Astrocyte (in vitro differentiated cells and primary cell): Measurements from ENCODE around the gene TM9SF4. TPM values are rescaled to one million over a fixed set of nuclear protein-coding genes. Genes with fewer than 3 reads are reported as not detected.

Source experiments
- DNase-seq: peaks from one replicate; pipeline ENCODE4 v3.0.0-alpha.2; 2010; ENCODE audit warnings: low read depth
- FAIRE-seq: peaks from 2 replicates; lab custom pipeline; 2011; peaks lifted over from hg19 to GRCh38; lab: Jason Lieb, UNC
- H2AFZ ChIP-seq: 2 replicates; pipeline ENCODE4 v1.6.0; 2012; ENCODE audit warnings: low read depth, low read length, inconsistent platforms
- H3K27ac ChIP-seq: 2 replicates; pipeline ENCODE4 v1.5.1; 2011; ENCODE audit warnings: low read depth, low read length, inconsistent platforms
- H3K27me3 ChIP-seq: 2 replicates; pipeline ENCODE4 v1.6.0; 2011; ENCODE audit warnings: low read length, inconsistent platforms; ENCODE audit not compliant: insufficient read depth
- H3K36me3 ChIP-seq: 2 replicates; pipeline ENCODE4 v1.5.1; 2011; ENCODE audit warnings: low read length, inconsistent platforms; ENCODE audit not compliant: insufficient read depth
- H3K4me1 ChIP-seq: 2 replicates; pipeline ENCODE4 v1.5.1; 2011; ENCODE audit warnings: low read length, inconsistent platforms; ENCODE audit not compliant: insufficient read depth
- H3K4me2 ChIP-seq: 2 replicates; pipeline ENCODE4 v1.6.0; 2012; ENCODE audit warnings: low read length, inconsistent platforms
- H3K4me3 ChIP-seq: 2 replicates; pipeline ENCODE4 v1.5.1; 2011; ENCODE audit warnings: low read depth, mild to moderate bottlenecking, low read length, inconsistent platforms; ENCODE audit not compliant: insufficient read depth
- H3K79me2 ChIP-seq: 2 replicates; pipeline ENCODE4 v1.6.0; 2012; ENCODE audit warnings: mild to moderate bottlenecking, low read length, inconsistent platforms; ENCODE audit not compliant: insufficient read depth
- H3K9ac ChIP-seq: 2 replicates; pipeline ENCODE4 v1.6.0; 2012; ENCODE audit warnings: mild to moderate bottlenecking, low read length, inconsistent platforms
- H3K9me3 ChIP-seq: 2 replicates; pipeline ENCODE4 v1.5.1; 2012; ENCODE audit warnings: low read depth, mild to moderate bottlenecking, low read length, inconsistent platforms; ENCODE audit not compliant: insufficient read depth
- H4K20me1 ChIP-seq: 2 replicates; pipeline ENCODE4 v1.6.0; 2012; ENCODE audit warnings: low read length, inconsistent platforms; ENCODE audit not compliant: insufficient read depth
- H3K27ac Mint-ChIP-seq: one replicate; pipeline ENCODE4 v1.8.0; 2021; ENCODE audit warnings: mild to moderate bottlenecking, mixed read lengths; ENCODE audit not compliant: unreplicated experiment
- H3K27me3 Mint-ChIP-seq: one replicate; pipeline ENCODE4 v1.8.0; 2021; ENCODE audit warnings: low read depth, mixed read lengths; ENCODE audit not compliant: unreplicated experiment
- H3K36me3 Mint-ChIP-seq: one replicate; pipeline ENCODE4 v1.8.0; 2021; ENCODE audit warnings: low read depth, mixed read lengths; ENCODE audit not compliant: unreplicated experiment
- H3K4me1 Mint-ChIP-seq: one replicate; pipeline ENCODE4 v1.8.0; 2021; ENCODE audit warnings: low read depth, mixed read lengths; ENCODE audit not compliant: unreplicated experiment
- H3K4me3 Mint-ChIP-seq: one replicate; pipeline ENCODE4 v1.8.0; 2021; ENCODE audit warnings: mild to moderate bottlenecking, moderate library complexity, mixed read lengths; ENCODE audit not compliant: unreplicated experiment
- H3K9me3 Mint-ChIP-seq: one replicate; pipeline ENCODE4 v1.8.0; 2021; ENCODE audit warnings: mild to moderate bottlenecking, mixed read lengths; ENCODE audit not compliant: unreplicated experiment
- CTCF ChIP-seq: IDR thresholded peaks from 2 replicates; pipeline ENCODE4 v1.5.1; 2011; ENCODE audit warnings: low read depth, mild to moderate bottlenecking, inconsistent platforms, low read length, moderate library complexity; ENCODE audit not compliant: insufficient read depth
- EZH2 ChIP-seq: IDR thresholded peaks from 2 replicates; pipeline ENCODE4 v1.6.1; 2012; ENCODE audit warnings: mild to moderate bottlenecking, low read length, inconsistent platforms; ENCODE audit not compliant: insufficient read depth
- total RNA-seq: library from RNA; stranded (reverse); gene quantifications from 2 replicates; pipeline ENCODE4 v1.2.1, GENCODE V29; 2021

TM9SF4 gene
- total RNA-seq, 1 donor from 2014 or later = 64.0 TPM

- Mint-ChIP-seq H3K27ac (no peak overlapping the region), H3K4me1 (peaks cover 15% of the 10 kb centered on the region), H3K4me3 (no peak overlapping the region), H3K36me3 (no peaks in the 10 kb centered on the region), H3K9me3 (no peaks in the 10 kb centered on the region), H3K27me3 (peaks cover 19% of the 10 kb centered on the region)
- Histone ChIP-seq H3K36me3 (no peaks in the 10 kb centered on the region), H4K20me1 (no peaks in the 10 kb centered on the region), H3K9ac (no peak overlapping the region), H3K27me3 (peaks cover 22% of the 10 kb centered on the region), H3K4me2 (no peak overlapping the region), H3K9me3 (no peaks in the 10 kb centered on the region), H3K4me3 (no peak overlapping the region), H2AFZ (no peak overlapping the region), H3K79me2 (no peaks in the 10 kb centered on the region), H3K4me1 (no peaks in the 10 kb centered on the region), H3K27ac (no peak overlapping the region)
- TF ChIP-seq EZH2 = no peak
- TF ChIP-seq CTCF = no peak
- DNase-seq (no peak), FAIRE-seq (no peak)
Observed at GRCh38 chr20:32071395-32072167, 37.9 kb upstream of the TM9SF4 start.

DNA sequence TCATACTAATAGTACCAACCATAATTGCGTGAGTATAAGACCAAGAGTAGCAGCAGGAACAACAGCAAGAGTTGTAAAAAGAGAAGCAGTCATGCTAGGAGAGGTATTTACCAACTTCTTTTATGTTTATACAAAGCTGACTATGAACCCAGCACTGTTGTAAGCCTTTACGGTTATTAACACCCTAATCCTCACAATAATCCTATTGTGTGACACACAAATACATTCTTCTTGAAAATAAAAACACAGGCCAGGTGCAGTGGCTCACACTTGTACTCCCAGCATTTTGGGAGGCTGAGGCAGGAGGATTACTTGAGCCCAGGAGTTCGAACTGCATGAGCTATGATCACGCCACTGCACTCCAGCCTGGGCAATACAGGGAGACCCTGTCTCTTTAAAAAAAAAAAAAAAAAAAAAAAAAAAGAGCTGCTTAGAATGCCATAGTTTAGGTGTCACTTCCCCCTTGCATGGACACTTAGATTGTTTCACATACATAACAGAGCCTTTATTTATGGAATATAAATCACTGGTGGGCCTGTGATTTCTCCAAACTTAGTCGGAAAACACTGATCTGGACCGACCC is 37.3 kb upstream of the TM9SF4 start:
- Histone ChIP-seq H3K79me2 (no peaks in the 10 kb centered on the region), H3K4me2 (no peak overlapping the region), H3K9me3 (no peaks in the 10 kb centered on the region), H3K9ac (no peak overlapping the region), H2AFZ (no peak overlapping the region), H3K4me1 (no peaks in the 10 kb centered on the region), H3K4me3 (no peak overlapping the region), H3K27ac (no peak overlapping the region), H3K27me3 (peaks cover 23% of the 10 kb centered on the region), H4K20me1 (no peaks in the 10 kb centered on the region), H3K36me3 (no peaks in the 10 kb centered on the region)
- no peak for TF ChIP-seq EZH2
- TF ChIP-seq CTCF = no peak
- peaks cover 12% of the 10 kb centered on the region for H3K4me1 Mint-ChIP-seq
- no peak for FAIRE-seq
- no peaks in the 10 kb centered on the region for H3K36me3 Mint-ChIP-seq
- no peak overlapping the region for H3K27ac Mint-ChIP-seq
- no peaks in the 10 kb centered on the region for H3K9me3 Mint-ChIP-seq
- no peak for DNase-seq
- H3K27me3 Mint-ChIP-seq = peaks cover 24% of the 10 kb centered on the region
- no peak overlapping the region for H3K4me3 Mint-ChIP-seq

DNA sequence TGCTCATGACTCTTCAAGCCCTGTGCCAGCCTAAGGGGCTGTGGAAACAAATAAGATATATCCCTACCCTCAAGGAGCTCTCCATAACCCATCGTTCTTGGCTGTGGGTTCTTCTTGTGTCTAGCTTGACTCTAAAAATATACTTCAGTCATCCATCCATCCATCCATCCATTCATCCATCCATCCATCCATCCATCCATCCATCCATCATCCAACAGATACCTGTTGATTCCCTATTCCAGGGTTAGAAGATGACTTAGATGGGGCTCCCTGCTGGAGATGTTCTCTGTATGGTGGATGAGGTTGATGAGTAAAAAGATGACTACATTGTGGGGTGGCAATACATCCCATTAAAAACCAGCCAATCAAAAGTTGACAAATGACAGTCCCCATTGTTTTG is 34.0 kb upstream of the TM9SF4 start:
- no peak for DNase-seq
- TF ChIP-seq CTCF (no peak), EZH2 (no peak)
- Mint-ChIP-seq H3K36me3 (no peaks in the 10 kb centered on the region), H3K27me3 (peaks cover 35% of the 10 kb centered on the region), H3K4me3 (no peak overlapping the region), H3K4me1 (peaks cover 2% of the 10 kb centered on the region), H3K27ac (no peak overlapping the region), H3K9me3 (no peaks in the 10 kb centered on the region)
- no peak overlapping the region for H3K27ac ChIP-seq
- no peak overlapping the region for H3K9ac ChIP-seq
- H3K27me3 ChIP-seq = peaks cover 30% of the 10 kb centered on the region
- H3K4me2 ChIP-seq = no peak overlapping the region
- H3K4me1 ChIP-seq = no peaks in the 10 kb centered on the region
- no peaks in the 10 kb centered on the region for H4K20me1 ChIP-seq
- H2AFZ ChIP-seq = no peak overlapping the region
- H3K4me3 ChIP-seq = no peak overlapping the region
- no peaks in the 10 kb centered on the region for H3K9me3 ChIP-seq
- FAIRE-seq = no peak
- no peaks in the 10 kb centered on the region for H3K36me3 ChIP-seq
- H3K79me2 ChIP-seq = no peaks in the 10 kb centered on the region
